SK-N-SH (cell line): ENCODE results near the gene RAB4B.

ENCODE experiments used
- CHD2 ChIP-seq: fragments of 150-350 bp; IDR thresholded peaks from 2 replicates; pipeline ENCODE4 v1.6.1; 2018; ENCODE audit warnings: low read length; ENCODE audit not compliant: partially characterized antibody
- EP300 ChIP-seq, 2 experiments: IDR thresholded peaks; 2 replicates each; pipeline versions ENCODE4 v1.4.0 to v1.6.1; 2012; ENCODE audit warnings: borderline replicate concordance in 1 of 2, low read depth in 1 of 2, low read length in 1 of 2
- EZH2phosphoT487 ChIP-seq: fragments of 200-600 bp; sonication (generic); IDR thresholded peaks from 2 replicates; pipeline ENCODE4 v1.6.1; 2017; ENCODE audit warnings: low read depth, mixed run types, mild to moderate bottlenecking, antibody characterized with exemption, moderate library complexity, borderline replicate concordance
- JUND ChIP-seq: IDR thresholded peaks from 2 replicates; pipeline ENCODE4 v1.4.0; 2012
- POLR2AphosphoS5 ChIP-seq: IDR thresholded peaks from 2 replicates; pipeline ENCODE4 v1.6.1; 2012; ENCODE audit warnings: low read depth, low read length
- SMC3 ChIP-seq: IDR thresholded peaks from 2 replicates; pipeline ENCODE4 v1.6.1; 2012; ENCODE audit warnings: low read depth, low read length, improper control_type of control experiment
- TCF12 ChIP-seq: IDR thresholded peaks from 2 replicates; pipeline ENCODE4 v1.4.0; 2012
- TF ChIP-seq, protein P1 (sequence below): fragments of 200-600 bp; sonication (generic); IDR thresholded peaks from 2 replicates; pipeline ENCODE4 v1.6.1; 2017; ENCODE audit warnings: antibody characterized with exemption, mild to moderate bottlenecking, moderate library complexity
- TF ChIP-seq, protein P2 (sequence below): IDR thresholded peaks from 2 replicates; pipeline ENCODE4 v1.4.0; 2012; ENCODE audit warnings: low read depth, borderline replicate concordance
- TF ChIP-seq, protein P3 (sequence below): IDR thresholded peaks from 2 replicates; pipeline ENCODE4 v1.4.0; 2012; ENCODE audit warnings: low read depth
- TF ChIP-seq, protein P4 (sequence below): IDR thresholded peaks from 2 replicates; pipeline ENCODE4 v1.6.1; 2012; ENCODE audit warnings: mild to moderate bottlenecking, low read depth, low read length, moderate library complexity
- TF ChIP-seq, protein P5 (sequence below): fragments of 150-350 bp; IDR thresholded peaks from 2 replicates; pipeline ENCODE4 v1.6.1; 2016; ENCODE audit warnings: mild to moderate bottlenecking, low read depth, low read length

DNA sequence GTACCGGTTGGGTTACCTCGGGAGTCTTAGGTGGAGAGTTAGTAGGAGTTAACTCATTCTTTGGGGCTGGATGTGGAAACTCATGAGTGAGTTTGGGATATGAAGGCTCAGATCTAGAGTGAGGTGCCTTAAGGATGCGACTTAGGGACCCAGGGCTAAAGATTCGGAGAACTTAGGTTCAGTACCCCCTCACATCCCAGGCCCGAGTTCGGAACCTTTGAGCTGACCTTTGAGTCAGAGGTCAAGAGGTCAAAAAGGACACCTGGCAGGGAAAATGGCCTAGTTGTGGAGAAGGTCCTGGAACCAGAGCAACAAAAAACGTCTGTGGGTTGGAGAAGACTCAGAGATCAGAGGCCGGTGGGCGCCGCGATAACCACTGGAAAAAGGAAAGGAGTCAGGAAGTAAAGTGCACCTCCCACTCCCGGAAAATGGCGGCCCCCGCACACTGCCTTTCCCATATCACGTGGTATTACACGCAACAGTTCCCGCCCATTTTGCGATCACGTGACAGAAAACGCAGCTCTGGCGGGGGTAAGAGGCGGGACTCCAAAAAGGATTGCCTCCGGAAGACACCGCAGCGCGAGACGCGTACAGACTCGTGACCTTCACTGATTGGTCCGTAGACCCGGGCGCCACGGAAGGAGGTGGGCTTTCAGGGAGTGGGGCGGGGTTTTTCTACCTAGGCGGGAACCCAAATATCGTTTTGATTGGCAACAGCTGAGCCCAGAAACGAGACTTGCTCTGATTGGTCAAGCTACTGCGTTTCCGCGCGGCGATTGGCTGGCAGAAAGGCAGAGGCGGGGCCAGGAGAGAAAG, 27.8 kb upstream of the RAB4B start, which contains the start of gene ACTMAP:
- TF ChIP-seq, protein P1, sequence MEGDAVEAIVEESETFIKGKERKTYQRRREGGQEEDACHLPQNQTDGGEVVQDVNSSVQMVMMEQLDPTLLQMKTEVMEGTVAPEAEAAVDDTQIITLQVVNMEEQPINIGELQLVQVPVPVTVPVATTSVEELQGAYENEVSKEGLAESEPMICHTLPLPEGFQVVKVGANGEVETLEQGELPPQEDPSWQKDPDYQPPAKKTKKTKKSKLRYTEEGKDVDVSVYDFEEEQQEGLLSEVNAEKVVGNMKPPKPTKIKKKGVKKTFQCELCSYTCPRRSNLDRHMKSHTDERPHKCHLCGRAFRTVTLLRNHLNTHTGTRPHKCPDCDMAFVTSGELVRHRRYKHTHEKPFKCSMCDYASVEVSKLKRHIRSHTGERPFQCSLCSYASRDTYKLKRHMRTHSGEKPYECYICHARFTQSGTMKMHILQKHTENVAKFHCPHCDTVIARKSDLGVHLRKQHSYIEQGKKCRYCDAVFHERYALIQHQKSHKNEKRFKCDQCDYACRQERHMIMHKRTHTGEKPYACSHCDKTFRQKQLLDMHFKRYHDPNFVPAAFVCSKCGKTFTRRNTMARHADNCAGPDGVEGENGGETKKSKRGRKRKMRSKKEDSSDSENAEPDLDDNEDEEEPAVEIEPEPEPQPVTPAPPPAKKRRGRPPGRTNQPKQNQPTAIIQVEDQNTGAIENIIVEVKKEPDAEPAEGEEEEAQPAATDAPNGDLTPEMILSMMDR, result no peak
- TF ChIP-seq EZH2phosphoT487 (no peak), TCF12 (no peak), CHD2 (peak; percentile 94), POLR2AphosphoS5 (peak; percentile 85), JUND (no peak), SMC3 (no peak), EP300 (IDR thresholded peaks at IDR 0.05; ENCODE audit: borderline replicate concordance in 1 of 2, low read depth in 1 of 2, low read length in 1 of 2) (no peak)
- TF ChIP-seq, protein P2, sequence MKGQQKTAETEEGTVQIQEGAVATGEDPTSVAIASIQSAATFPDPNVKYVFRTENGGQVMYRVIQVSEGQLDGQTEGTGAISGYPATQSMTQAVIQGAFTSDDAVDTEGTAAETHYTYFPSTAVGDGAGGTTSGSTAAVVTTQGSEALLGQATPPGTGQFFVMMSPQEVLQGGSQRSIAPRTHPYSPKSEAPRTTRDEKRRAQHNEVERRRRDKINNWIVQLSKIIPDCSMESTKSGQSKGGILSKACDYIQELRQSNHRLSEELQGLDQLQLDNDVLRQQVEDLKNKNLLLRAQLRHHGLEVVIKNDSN, result peak; percentile 98
- TF ChIP-seq, protein P3, sequence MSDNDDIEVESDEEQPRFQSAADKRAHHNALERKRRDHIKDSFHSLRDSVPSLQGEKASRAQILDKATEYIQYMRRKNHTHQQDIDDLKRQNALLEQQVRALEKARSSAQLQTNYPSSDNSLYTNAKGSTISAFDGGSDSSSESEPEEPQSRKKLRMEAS, result peak; percentile 89
- TF ChIP-seq, protein P4, sequence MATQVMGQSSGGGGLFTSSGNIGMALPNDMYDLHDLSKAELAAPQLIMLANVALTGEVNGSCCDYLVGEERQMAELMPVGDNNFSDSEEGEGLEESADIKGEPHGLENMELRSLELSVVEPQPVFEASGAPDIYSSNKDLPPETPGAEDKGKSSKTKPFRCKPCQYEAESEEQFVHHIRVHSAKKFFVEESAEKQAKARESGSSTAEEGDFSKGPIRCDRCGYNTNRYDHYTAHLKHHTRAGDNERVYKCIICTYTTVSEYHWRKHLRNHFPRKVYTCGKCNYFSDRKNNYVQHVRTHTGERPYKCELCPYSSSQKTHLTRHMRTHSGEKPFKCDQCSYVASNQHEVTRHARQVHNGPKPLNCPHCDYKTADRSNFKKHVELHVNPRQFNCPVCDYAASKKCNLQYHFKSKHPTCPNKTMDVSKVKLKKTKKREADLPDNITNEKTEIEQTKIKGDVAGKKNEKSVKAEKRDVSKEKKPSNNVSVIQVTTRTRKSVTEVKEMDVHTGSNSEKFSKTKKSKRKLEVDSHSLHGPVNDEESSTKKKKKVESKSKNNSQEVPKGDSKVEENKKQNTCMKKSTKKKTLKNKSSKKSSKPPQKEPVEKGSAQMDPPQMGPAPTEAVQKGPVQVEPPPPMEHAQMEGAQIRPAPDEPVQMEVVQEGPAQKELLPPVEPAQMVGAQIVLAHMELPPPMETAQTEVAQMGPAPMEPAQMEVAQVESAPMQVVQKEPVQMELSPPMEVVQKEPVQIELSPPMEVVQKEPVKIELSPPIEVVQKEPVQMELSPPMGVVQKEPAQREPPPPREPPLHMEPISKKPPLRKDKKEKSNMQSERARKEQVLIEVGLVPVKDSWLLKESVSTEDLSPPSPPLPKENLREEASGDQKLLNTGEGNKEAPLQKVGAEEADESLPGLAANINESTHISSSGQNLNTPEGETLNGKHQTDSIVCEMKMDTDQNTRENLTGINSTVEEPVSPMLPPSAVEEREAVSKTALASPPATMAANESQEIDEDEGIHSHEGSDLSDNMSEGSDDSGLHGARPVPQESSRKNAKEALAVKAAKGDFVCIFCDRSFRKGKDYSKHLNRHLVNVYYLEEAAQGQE, result no peak
- TF ChIP-seq, protein P5, sequence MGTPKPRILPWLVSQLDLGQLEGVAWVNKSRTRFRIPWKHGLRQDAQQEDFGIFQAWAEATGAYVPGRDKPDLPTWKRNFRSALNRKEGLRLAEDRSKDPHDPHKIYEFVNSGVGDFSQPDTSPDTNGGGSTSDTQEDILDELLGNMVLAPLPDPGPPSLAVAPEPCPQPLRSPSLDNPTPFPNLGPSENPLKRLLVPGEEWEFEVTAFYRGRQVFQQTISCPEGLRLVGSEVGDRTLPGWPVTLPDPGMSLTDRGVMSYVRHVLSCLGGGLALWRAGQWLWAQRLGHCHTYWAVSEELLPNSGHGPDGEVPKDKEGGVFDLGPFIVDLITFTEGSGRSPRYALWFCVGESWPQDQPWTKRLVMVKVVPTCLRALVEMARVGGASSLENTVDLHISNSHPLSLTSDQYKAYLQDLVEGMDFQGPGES, result peak; percentile 66
